ENCODE results near the gene ARHGAP15.

GRCh38 chr2:143398781-143399180, 269.6 kb downstream of the ARHGAP15 start:
- TF ChIP-seq CTCF (IDR thresholded peaks at IDR 0.05 in 2 of 3, conservative IDR thresholded peaks at IDR 0.05 in 1 of 3; ENCODE audit: borderline replicate concordance in 1 of 3, insufficient read depth in 1 of 3, low read depth in 2 of 3, low read length in 2 of 3) (no peak), EZH2phosphoT487 (IDR thresholded peaks at IDR 0.05; ENCODE audit: borderline replicate concordance) (no peak), JUND (IDR thresholded peaks at IDR 0.05) (no peak), POLR2A (IDR thresholded peaks at IDR 0.05; ENCODE audit: borderline replicate concordance, extremely low read depth, insufficient read depth, insufficient read length) (no peak), POLR2AphosphoS5 (IDR thresholded peaks at IDR 0.05; ENCODE audit: low read depth, low read length) (no peak), MAX (IDR thresholded peaks at IDR 0.05) (no peak), CEBPB (IDR thresholded peaks at IDR 0.05; ENCODE audit: low read depth) (no peak)
